Measurements from ENCODE around the gene FLT4. TPM values are rescaled to one million over a fixed set of nuclear protein-coding genes. Genes with fewer than 3 reads are reported as not detected.

FLT4 gene
- under 0.01 TPM in 1 of 2 replicates, not detected in the other for total RNA-seq

GRCh38 chr5:180649297-180650039 lies at the start of gene FLT4:
FLT4 (minus strand) TSS chr5:180649600; CDS start chr5:180649545, 55 bp downstream.

GRCh38 chr5:180591311-180591887 lies 58.0 kb downstream of the FLT4 start, which contains the start of gene SCGB3A1:
SCGB3A1 (minus strand) TSS chr5:180591499; CDS start chr5:180591462, 37 bp downstream.

Other genes starting within 250 kb of the FLT4 start
- 48.2 and 57.7 TPM in 2 replicates for gene CNOT6, start 155.2 kb downstream of the FLT4 start, total RNA-seq
- not detected in 2 replicates for gene SCGB3A1, start 58.1 kb downstream of the FLT4 start, total RNA-seq
- gene OR2Y1, start 90.5 kb upstream of the FLT4 start, total RNA-seq = not detected in 2 replicates
- 71.4 and 103 TPM in 2 replicates for gene MGAT1, start 153.2 kb upstream of the FLT4 start, total RNA-seq
- gene ZFP62, start 211.7 kb upstream of the FLT4 start, total RNA-seq = 14.7 and 38.8 TPM in 2 replicates
- not detected in 2 replicates for gene BTNL8, start 249.6 kb upstream of the FLT4 start, total RNA-seq

All from nasal cavity respiratory epithelium epithelial cell of viscerocranial mucosa (primary cell).